Activated CD4-positive, alpha-beta T cell treated with anti-CD3 and anti-CD28 coated beads, Interleukin-2, amount 10 ng/mL, durations not matched to agents 7 days and 5 days (primary cell): Measurements from ENCODE around the gene UCK2. TPM values are rescaled to one million over a fixed set of nuclear protein-coding genes. Genes with fewer than 3 reads are reported as not detected.

Experiments used
- CTCF ChIA-PET: fragments of 350-600 bp; sonication (Branson Sonifier 250); formaldehyde crosslinking; loops from one replicate; lab custom pipeline; 2021; ENCODE audit warnings: antibody characterized with exemption; lab: Charles Lee
- POLR2A ChIA-PET: fragments of 350-600 bp; sonication (Branson Sonifier 250); formaldehyde crosslinking; loops from one replicate; lab custom pipeline; 2021; ENCODE audit warnings: antibody characterized with exemption; lab: Charles Lee
- DNase-seq: peaks from one replicate; pipeline ENCODE4 v3.0.0-alpha.2; 2020
- H3K27ac Mint-ChIP-seq: one replicate; pipeline ENCODE4 v1.8.0; 2021; ENCODE audit warnings: mild to moderate bottlenecking, moderate library complexity, mixed read lengths
- H3K27me3 Mint-ChIP-seq: one replicate; pipeline ENCODE4 v1.8.0; 2021; ENCODE audit warnings: mixed read lengths
- H3K36me3 Mint-ChIP-seq: one replicate; pipeline ENCODE4 v1.8.0; 2021; ENCODE audit warnings: low read depth, mixed read lengths
- H3K4me1 Mint-ChIP-seq: one replicate; pipeline ENCODE4 v1.8.0; 2021; ENCODE audit warnings: mixed read lengths
- H3K4me3 Mint-ChIP-seq: one replicate; pipeline ENCODE4 v1.8.0; 2021; ENCODE audit warnings: mild to moderate bottlenecking, moderate library complexity, mixed read lengths
- H3K9me3 Mint-ChIP-seq: one replicate; pipeline ENCODE4 v1.8.0; 2021; ENCODE audit warnings: mixed read lengths
- total RNA-seq, 2 experiments: library from RNA; stranded (reverse); gene quantifications; one replicate each; pipeline ENCODE4 v1.2.3, GENCODE V29; 2021

The UCK2 gene
- total RNA-seq, 2 experiments from 2014 or later, result 22.4 to 23.7 TPM

- ChIA-PET POLR2A (no interaction called here), CTCF (no interaction called here)
- Mint-ChIP-seq H3K4me3 (no peak overlapping the region), H3K27me3 (peaks cover 3% of the 10 kb centered on the region), H3K27ac (no peak overlapping the region), H3K36me3 (no peaks in the 10 kb centered on the region), H3K4me1 (no peaks in the 10 kb centered on the region), H3K9me3 (no peaks in the 10 kb centered on the region)
- DNase-seq, result no peak
These were observed 120.5 kb downstream of the UCK2 start for GRCh38 chr1:165947797-165948455.

DNA sequence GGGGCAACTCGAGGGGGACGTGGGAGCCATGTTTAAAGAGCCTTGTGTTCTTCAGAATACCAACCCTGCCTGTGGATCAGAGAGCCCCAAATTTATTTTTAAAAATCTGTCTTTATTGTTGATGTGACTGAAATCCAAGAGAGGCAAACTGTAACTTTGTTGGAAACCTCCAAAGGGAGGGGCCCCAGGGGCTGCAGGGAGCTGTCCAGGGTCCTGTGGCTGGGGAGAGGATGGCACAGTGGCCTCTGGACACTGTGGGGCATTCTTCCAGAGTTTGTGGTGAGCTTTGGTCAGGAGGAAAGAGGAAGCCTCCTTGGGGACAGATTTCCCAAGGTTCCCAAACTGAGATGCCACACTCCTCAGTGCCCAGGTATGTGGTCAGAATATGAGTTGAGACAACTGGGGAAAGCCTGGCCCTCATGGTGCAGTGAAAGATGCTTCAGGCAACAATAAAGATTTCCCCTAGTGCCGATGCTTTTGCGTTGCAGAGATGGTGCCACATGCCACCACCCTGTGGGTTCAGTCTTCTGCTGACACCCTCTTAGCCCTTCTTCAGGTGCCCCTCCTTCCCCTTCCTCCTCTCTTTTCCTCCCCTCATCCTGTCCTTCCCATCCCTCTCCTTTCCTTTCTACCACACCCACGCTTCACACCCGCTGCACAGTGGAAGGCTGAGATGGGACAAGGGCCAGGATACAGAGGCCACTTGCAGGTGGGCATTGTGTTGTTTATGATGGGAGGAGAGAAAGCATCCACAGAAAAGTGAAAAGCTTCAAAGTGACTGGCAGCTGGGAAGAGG is 122.1 kb downstream of the UCK2 start:
- CTCF ChIA-PET, result no interaction called here
- Mint-ChIP-seq H3K9me3 (no peaks in the 10 kb centered on the region), H3K4me1 (no peaks in the 10 kb centered on the region), H3K4me3 (no peak overlapping the region), H3K27ac (no peak overlapping the region), H3K27me3 (no peaks in the 10 kb centered on the region), H3K36me3 (no peaks in the 10 kb centered on the region)
- no peak for DNase-seq
- POLR2A ChIA-PET, result no interaction called here

- no peaks in the 10 kb centered on the region for H3K4me1 Mint-ChIP-seq
- H3K9me3 Mint-ChIP-seq, result no peaks in the 10 kb centered on the region
- no peak overlapping the region for H3K4me3 Mint-ChIP-seq
- H3K27me3 Mint-ChIP-seq, result no peaks in the 10 kb centered on the region
- no peak overlapping the region for H3K27ac Mint-ChIP-seq
- no peak for DNase-seq
- no peaks in the 10 kb centered on the region for H3K36me3 Mint-ChIP-seq
- POLR2A ChIA-PET, result no interaction called here
- CTCF ChIA-PET, result interaction anchor here (1.1 kb wide), 1 partner anchor 11 kb away, joined by 3 read pairs; no protein-coding TSS in a partner anchor
These were observed 127.5 kb downstream of the UCK2 start for GRCh38 chr1:165954940-165955339.

DNA sequence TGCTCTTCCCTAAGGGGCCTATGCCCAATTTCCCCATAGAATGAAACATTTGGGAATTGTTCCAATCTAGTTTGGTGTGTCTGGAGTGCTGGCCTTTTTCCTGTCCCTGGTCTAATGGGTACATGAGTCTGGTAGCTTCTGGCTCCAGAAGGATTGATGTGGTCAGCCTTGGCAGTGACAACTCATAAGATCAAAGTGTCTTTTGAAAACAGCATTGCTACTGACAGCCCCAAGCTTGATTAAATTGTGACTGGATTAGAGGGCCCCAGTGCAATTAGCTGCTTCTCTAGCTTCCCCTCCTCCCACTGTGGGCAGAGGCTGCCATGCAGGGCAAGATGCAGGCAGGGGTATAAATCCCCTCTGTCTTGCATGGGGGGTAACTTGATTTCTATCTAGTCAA is 130.9 kb downstream of the UCK2 start:
- ChIA-PET CTCF (no interaction called here), POLR2A (no interaction called here)
- no peak overlapping the region for H3K4me3 Mint-ChIP-seq
- H3K4me1 Mint-ChIP-seq, result no peaks in the 10 kb centered on the region
- DNase-seq, result no peak
- no peaks in the 10 kb centered on the region for H3K36me3 Mint-ChIP-seq
- H3K27me3 Mint-ChIP-seq, result peaks cover 3% of the 10 kb centered on the region
- no peak overlapping the region for H3K27ac Mint-ChIP-seq
- H3K9me3 Mint-ChIP-seq, result no peaks in the 10 kb centered on the region

DNA sequence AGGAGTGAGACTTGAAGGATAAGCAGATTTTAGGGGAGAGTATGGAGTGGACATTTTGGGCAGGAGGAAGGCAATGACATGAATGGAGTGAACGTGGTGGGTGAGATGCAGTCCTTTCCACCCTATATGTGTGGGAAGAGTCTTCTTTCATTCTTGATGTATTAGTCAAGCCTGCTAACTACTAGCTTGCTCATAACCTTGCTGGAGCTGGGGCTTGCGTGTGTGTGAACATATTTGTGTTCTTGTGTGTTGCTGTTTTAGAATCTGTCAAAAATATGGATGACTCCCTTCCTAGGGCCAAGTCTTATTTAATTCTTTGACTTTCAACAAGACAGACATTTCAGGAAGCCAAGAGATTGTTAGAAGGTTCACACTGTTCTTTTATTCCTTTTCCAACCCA is 132.7 kb downstream of the UCK2 start:
- no peak overlapping the region for H3K4me3 Mint-ChIP-seq
- H3K27ac Mint-ChIP-seq, result no peak overlapping the region
- DNase-seq, result no peak
- no peaks in the 10 kb centered on the region for H3K9me3 Mint-ChIP-seq
- peaks cover 3% of the 10 kb centered on the region for H3K27me3 Mint-ChIP-seq
- ChIA-PET CTCF (no interaction called here), POLR2A (no interaction called here)
- H3K4me1 Mint-ChIP-seq, result no peaks in the 10 kb centered on the region
- no peaks in the 10 kb centered on the region for H3K36me3 Mint-ChIP-seq

- H3K4me1 Mint-ChIP-seq, result no peaks in the 10 kb centered on the region
- H3K9me3 Mint-ChIP-seq, result no peaks in the 10 kb centered on the region
- H3K27ac Mint-ChIP-seq, result no peak overlapping the region
- H3K36me3 Mint-ChIP-seq, result no peaks in the 10 kb centered on the region
- H3K4me3 Mint-ChIP-seq, result no peak overlapping the region
- ChIA-PET CTCF (no interaction called here), POLR2A (no interaction called here)
- DNase-seq, result no peak
- peaks cover 5% of the 10 kb centered on the region for H3K27me3 Mint-ChIP-seq
These were observed 133.5 kb downstream of the UCK2 start for GRCh38 chr1:165960881-165961280.

Other genes with a start within 250 kb of the UCK2 start
- 10 to 100 TPM; 61.6 to 65.4 TPM for gene MGST3, start 196.4 kb upstream of the UCK2 start, total RNA-seq
- 10 to 100 TPM; 43.4 to 45.3 TPM for gene ALDH9A1, start 129.1 kb upstream of the UCK2 start, total RNA-seq
- gene TMCO1, start 58.7 kb upstream of the UCK2 start, total RNA-seq, result 100 to 1,000 TPM in 1 of 2 experiments, 10 to 100 TPM in 1; 93.3 to 102 TPM